Neural progenitor cell (in vitro differentiated cells): ENCODE results near the gene CCDC167. TPM values are rescaled to one million over a fixed set of nuclear protein-coding genes. Genes with fewer than 3 reads are reported as not detected.

Experiments used
- DNase-seq: peaks from one replicate; pipeline ENCODE4 v3.0.0-alpha.2; 2016; ENCODE audit warnings: low spot score
- H2AFZ ChIP-seq: fragments of 200-600 bp; sonication (generic); replicated peaks from 2 replicates; pipeline ENCODE4 v1.6.1; 2016; ENCODE audit warnings: antibody characterized with exemption
- H3F3A ChIP-seq: fragments of 200-600 bp; sonication (generic); 2 replicates; pipeline ENCODE4 v1.6.1; 2016; ENCODE audit warnings: antibody characterized with exemption, low read depth
- H3K27ac ChIP-seq: fragments of 200-600 bp; sonication (generic); 2 replicates; pipeline ENCODE4 v1.5.1; 2016; ENCODE audit warnings: mild to moderate bottlenecking
- H3K27me3 ChIP-seq: fragments of 200-600 bp; sonication (generic); 2 replicates; pipeline ENCODE4 v1.6.1; 2016; ENCODE audit warnings: mild to moderate bottlenecking, moderate library complexity
- H3K36me3 ChIP-seq: fragments of 200-600 bp; sonication (generic); 2 replicates; pipeline ENCODE4 v1.5.1; 2016
- H3K4me1 ChIP-seq: fragments of 200-600 bp; sonication (generic); 2 replicates; pipeline ENCODE4 v1.6.1; 2016; ENCODE audit warnings: mixed run types
- H3K4me2 ChIP-seq: fragments of 200-600 bp; sonication (generic); 2 replicates; pipeline ENCODE4 v1.6.1; 2016
- H3K4me3 ChIP-seq: fragments of 200-600 bp; sonication (generic); 2 replicates; pipeline ENCODE4 v1.5.1; 2016
- H3K79me2 ChIP-seq: fragments of 200-600 bp; sonication (generic); 2 replicates; pipeline ENCODE4 v1.6.1; 2016; ENCODE audit warnings: low read depth
- H3K9ac ChIP-seq: fragments of 200-600 bp; sonication (generic); 2 replicates; pipeline ENCODE4 v1.6.1; 2016
- H3K9me3 ChIP-seq: fragments of 200-600 bp; sonication (generic); 2 replicates; pipeline ENCODE4 v1.5.1; 2016; ENCODE audit warnings: low read depth
- H4K20me1 ChIP-seq: fragments of 200-600 bp; sonication (generic); 2 replicates; pipeline ENCODE4 v1.6.1; 2016; ENCODE audit warnings: low read depth
- H3K27ac Mint-ChIP-seq: 3 replicates; pipeline ENCODE4 v1.8.0; 2021; ENCODE audit warnings: mixed read lengths
- H3K27me3 Mint-ChIP-seq: 2 replicates; pipeline ENCODE4 v1.8.0; 2022; ENCODE audit warnings: low read depth, mild to moderate bottlenecking, inconsistent platforms, moderate library complexity, mixed read lengths; ENCODE audit not compliant: insufficient read depth
- H3K36me3 Mint-ChIP-seq: 3 replicates; pipeline ENCODE4 v1.8.0; 2021; ENCODE audit warnings: mixed read lengths
- H3K4me1 Mint-ChIP-seq: 3 replicates; pipeline ENCODE4 v1.8.0; 2021; ENCODE audit warnings: mixed read lengths
- H3K4me3 Mint-ChIP-seq: 3 replicates; pipeline ENCODE4 v1.8.0; 2021; ENCODE audit warnings: mild to moderate bottlenecking, moderate library complexity, mixed read lengths
- H3K9me3 Mint-ChIP-seq: 3 replicates; pipeline ENCODE4 v1.8.0; 2020; ENCODE audit warnings: mixed read lengths
- EZH2 ChIP-seq: fragments of 200-600 bp; sonication (generic); IDR thresholded peaks from 2 replicates; pipeline ENCODE4 v1.6.1; 2017; ENCODE audit warnings: antibody characterized with exemption, mild to moderate bottlenecking, moderate library complexity
- EZH2phosphoT487 ChIP-seq: fragments of 200-600 bp; sonication (generic); IDR thresholded peaks from 2 replicates; pipeline ENCODE4 v1.6.1; 2017; ENCODE audit warnings: antibody characterized with exemption
- total RNA-seq: library from RNA; depleted of rRNA; stranded (reverse); fragments of >200 nt; gene quantifications from 2 replicates; pipeline ENCODE4 v1.2.3, GENCODE V29; 2015; ENCODE audit warnings: low replicate concordance
- TF ChIP-seq, protein P1 (sequence below): fragments of 200-600 bp; sonication (generic); IDR thresholded peaks from 2 replicates; pipeline ENCODE4 v1.5.1; 2017; ENCODE audit warnings: antibody characterized with exemption, mild to moderate bottlenecking

The CCDC167 gene
- total RNA-seq, 1 donor from 2014 or later, result 30.4 TPM

DNA sequence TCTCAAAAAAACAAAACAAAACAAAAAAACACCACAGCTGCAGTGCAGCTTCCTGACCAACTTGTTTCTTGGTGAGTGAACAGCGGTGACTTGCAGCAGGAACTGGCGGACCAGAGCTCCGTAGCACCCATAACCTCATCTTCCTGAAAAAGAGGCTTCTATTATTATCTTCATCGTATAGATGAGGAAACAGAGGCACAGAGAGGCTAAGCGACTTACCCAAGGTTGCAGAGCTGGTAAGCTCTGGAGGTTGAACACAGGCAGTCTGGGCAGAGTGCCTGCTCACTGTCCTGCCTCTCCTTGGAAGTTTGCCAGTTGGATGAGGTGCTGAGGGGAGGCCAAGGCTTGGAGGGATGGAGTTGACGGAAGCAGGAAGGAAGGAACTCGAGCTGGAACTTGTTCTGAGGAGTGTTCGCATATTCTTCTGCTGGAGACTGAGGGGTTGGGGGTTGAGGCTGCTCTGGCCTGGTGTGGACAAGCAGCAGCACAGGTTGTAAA lies 47.9 kb upstream of the CCDC167 start:
- no peak overlapping the region for H3K4me3 Mint-ChIP-seq
- Histone ChIP-seq H3K27ac (no peak overlapping the region), H4K20me1 (no peaks in the 10 kb centered on the region), H3K9me3 (no peaks in the 10 kb centered on the region), H3K4me1 (peaks cover 15% of the 10 kb centered on the region), H3K27me3 (no peaks in the 10 kb centered on the region), H3K36me3 (no peaks in the 10 kb centered on the region), H2AFZ (no peak overlapping the region), H3F3A (no peaks in the 10 kb centered on the region), H3K9ac (no peak overlapping the region), H3K4me2 (no peak overlapping the region), H3K79me2 (no peaks in the 10 kb centered on the region), H3K4me3 (no peak overlapping the region)
- no peak for DNase-seq
- H3K9me3 Mint-ChIP-seq, result no peaks in the 10 kb centered on the region
- H3K27ac Mint-ChIP-seq, result peak overlapping the region; percentile 96
- H3K27me3 Mint-ChIP-seq, result peaks cover 10% of the 10 kb centered on the region
- H3K4me1 Mint-ChIP-seq, result peaks cover 54% of the 10 kb centered on the region
- TF ChIP-seq EZH2 (no peak), EZH2phosphoT487 (no peak)
- TF ChIP-seq, protein P1, sequence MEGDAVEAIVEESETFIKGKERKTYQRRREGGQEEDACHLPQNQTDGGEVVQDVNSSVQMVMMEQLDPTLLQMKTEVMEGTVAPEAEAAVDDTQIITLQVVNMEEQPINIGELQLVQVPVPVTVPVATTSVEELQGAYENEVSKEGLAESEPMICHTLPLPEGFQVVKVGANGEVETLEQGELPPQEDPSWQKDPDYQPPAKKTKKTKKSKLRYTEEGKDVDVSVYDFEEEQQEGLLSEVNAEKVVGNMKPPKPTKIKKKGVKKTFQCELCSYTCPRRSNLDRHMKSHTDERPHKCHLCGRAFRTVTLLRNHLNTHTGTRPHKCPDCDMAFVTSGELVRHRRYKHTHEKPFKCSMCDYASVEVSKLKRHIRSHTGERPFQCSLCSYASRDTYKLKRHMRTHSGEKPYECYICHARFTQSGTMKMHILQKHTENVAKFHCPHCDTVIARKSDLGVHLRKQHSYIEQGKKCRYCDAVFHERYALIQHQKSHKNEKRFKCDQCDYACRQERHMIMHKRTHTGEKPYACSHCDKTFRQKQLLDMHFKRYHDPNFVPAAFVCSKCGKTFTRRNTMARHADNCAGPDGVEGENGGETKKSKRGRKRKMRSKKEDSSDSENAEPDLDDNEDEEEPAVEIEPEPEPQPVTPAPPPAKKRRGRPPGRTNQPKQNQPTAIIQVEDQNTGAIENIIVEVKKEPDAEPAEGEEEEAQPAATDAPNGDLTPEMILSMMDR, result no peak
- no peaks in the 10 kb centered on the region for H3K36me3 Mint-ChIP-seq

DNA sequence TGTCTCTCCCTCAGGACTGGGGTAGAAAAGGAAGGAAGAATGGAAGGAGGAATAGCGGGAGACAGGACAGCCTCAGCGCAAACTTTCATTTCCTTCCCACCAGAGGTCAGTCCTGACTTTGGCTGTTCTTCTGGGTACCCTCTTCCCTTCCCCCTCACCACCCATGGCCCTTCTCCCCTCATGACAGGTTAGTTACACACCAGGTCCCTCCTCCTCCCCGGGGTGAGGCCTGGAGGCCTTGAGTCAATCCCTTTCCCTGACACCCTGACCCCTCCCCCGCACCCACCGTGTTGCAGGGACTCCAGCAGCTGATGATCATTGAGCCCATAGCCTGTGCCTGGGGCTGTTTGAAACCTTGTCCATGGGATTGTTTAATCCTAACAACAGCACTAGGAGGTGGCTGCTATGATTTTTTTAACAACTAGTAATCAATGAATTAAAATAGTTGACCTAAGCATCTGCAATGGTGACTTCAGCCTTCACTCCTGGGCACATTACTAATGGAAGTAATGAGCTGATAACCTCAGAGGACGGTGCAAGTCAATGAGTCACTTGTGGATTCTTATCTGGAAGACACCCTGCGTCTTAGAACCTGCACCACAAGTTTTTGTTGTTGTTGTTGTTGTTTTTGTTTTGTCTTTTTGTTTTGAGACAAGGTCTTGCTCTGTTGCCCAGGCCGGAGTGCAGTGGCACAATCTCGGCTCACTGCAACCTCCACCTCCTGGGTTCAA lies 46.6 kb upstream of the CCDC167 start:
- no peak overlapping the region for H3K4me3 ChIP-seq
- H3K9me3 ChIP-seq, result no peaks in the 10 kb centered on the region
- H3F3A ChIP-seq, result no peaks in the 10 kb centered on the region
- no peak overlapping the region for H3K9ac ChIP-seq
- no peaks in the 10 kb centered on the region for H3K36me3 ChIP-seq
- no peaks in the 10 kb centered on the region for H4K20me1 ChIP-seq
- H3K4me2 ChIP-seq, result no peak overlapping the region
- no peaks in the 10 kb centered on the region for H3K79me2 ChIP-seq
- DNase-seq, result no peak
- TF ChIP-seq EZH2 (no peak), EZH2phosphoT487 (no peak)
- TF ChIP-seq, protein P1, result no peak
- H3K27me3 ChIP-seq, result no peaks in the 10 kb centered on the region
- no peak overlapping the region for H3K4me3 Mint-ChIP-seq
- peaks cover 8% of the 10 kb centered on the region for H3K27me3 Mint-ChIP-seq
- peaks cover 48% of the 10 kb centered on the region for H3K4me1 Mint-ChIP-seq
- no peaks in the 10 kb centered on the region for H3K9me3 Mint-ChIP-seq
- H2AFZ ChIP-seq, result peak overlapping the region; percentile 9
- H3K27ac ChIP-seq, result no peak overlapping the region
- no peak overlapping the region for H3K27ac Mint-ChIP-seq
- no peaks in the 10 kb centered on the region for H3K36me3 Mint-ChIP-seq
- peaks cover 15% of the 10 kb centered on the region for H3K4me1 ChIP-seq

DNA sequence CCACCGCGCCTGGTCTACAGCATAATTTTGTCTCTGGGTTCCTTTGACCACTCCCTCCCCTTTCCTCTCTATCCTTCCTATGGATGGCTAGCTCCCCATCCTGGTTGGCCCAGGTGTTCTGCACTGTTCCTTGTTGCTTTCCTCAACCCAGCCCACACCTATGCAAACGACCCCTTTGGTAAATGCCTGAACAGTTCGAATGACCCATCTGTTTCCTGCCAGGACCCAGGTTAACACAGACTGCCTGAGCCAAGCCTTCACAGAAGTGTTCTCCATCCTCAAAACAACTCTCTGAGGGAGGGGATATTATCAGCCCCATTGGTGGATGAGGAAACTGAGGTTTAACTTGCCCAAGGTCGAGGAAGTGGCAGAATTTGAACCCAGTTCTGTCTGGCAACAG lies 44.8 kb upstream of the CCDC167 start:
- Histone ChIP-seq H3K9me3 (no peaks in the 10 kb centered on the region), H3K4me3 (no peak overlapping the region), H3K4me2 (no peak overlapping the region), H3K27ac (no peak overlapping the region), H2AFZ (no peak overlapping the region), H3F3A (peaks cover 11% of the 10 kb centered on the region), H3K36me3 (no peaks in the 10 kb centered on the region), H3K4me1 (peaks cover 22% of the 10 kb centered on the region), H3K9ac (no peak overlapping the region), H4K20me1 (no peaks in the 10 kb centered on the region), H3K27me3 (no peaks in the 10 kb centered on the region), H3K79me2 (no peaks in the 10 kb centered on the region)
- Mint-ChIP-seq H3K9me3 (no peaks in the 10 kb centered on the region), H3K27me3 (peaks cover 14% of the 10 kb centered on the region), H3K4me1 (peaks cover 48% of the 10 kb centered on the region), H3K4me3 (peak overlapping the region; percentile 0), H3K36me3 (no peaks in the 10 kb centered on the region), H3K27ac (no peak overlapping the region)
- TF ChIP-seq EZH2, result no peak
- no peak for TF ChIP-seq EZH2phosphoT487
- TF ChIP-seq, protein P1, result no peak
- no peak for DNase-seq
